ENCODE measurements around the gene KIF3B.
"Not testable (repeated sequence)": the region's sequence is repeated elsewhere in the genome, so short reads cannot be mapped to it uniquely, and the experiment has no call there.

The KIF3B gene

DNA sequence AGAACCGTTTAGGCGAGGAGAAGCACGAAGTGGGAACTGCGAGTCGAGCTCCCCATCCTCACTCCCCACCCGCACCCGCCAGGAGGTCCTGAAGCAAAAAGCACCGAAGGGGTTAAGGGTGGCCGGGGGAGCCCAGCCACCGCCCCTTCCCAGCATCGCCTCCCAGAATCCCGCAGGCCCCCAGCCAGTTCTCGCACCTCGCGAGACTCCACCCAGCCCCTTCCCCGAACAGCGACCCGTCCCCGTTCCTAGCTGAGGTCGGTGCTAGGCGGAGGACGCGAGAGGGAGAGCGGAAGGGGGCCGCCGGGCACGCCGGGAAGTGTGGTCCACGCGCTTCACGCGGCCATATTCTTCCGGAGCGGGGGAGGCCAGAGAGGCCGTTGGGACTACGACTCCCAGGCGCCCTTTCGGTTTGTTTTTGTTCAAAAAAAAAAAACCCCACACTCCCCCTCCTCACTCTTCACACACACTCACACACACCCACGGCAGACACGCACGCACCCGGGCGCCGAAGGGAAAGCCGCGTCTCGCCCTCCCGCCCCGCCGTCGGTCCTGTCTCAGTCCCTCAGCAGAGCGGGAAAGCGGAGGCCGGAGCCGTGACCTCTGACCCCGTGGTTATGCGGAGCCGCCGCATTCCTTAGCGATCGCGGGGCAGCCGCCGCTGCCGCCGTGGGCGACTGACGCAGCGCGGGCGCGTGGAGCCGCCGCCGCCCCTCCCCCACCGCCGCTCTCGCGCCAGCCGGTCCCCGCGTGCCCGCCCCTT, 80.6 kb downstream of the KIF3B start, which contains the start of gene ASXL1:
TSS of gene ASXL1 (plus strand) at position 463 of the 763 bp plus-strand sequence. CDS start 445 bp downstream, outside the sequence.
- peak; percentile 89 for DNase-seq

GRCh38 chr20:32358632-32358882, 81.1 kb downstream of the KIF3B start:
- no peak for DNase-seq

DNA sequence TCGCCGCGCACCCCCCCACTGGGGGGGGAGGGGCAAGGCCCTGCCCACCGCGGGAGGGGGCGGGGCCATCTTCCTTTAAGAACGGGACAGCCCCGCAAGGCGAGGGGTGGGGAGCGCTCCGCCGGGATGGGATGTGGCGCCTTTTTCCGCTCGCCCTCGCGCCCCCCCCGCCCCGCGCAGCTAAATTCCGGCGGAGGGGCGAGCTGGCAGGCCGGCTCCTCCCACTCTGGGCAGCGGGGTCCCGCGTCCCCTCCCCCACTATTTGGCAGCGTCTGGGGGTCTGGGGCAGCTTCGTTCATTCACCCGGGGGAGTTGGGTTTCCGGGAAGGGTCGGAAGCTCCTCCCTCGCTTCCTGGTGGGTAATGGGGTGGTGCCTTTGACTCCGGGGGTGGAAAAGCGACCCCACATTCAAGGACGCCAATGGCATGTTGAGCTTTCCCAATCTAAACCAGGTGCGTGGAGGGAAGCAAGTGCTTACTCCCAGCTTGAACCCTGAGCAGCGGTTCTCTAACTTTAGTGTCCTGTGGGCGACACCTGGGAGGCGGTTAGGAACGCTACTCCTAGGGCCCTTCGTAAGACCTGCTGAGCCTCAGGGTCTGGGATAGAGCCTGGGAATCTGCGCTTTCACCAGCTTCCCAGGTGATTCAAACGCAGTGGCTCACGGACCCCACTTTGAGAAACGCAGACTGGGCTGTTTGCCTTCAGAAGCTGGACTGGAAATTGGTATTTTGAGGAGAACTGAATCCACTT, 81.6 kb downstream of the KIF3B start:
- DNase-seq: no peak

- no peak for DNase-seq
Observed at GRCh38 chr20:32359633-32360332, 82.3 kb downstream of the KIF3B start.

GRCh38 chr20:32360333-32360634, 82.8 kb downstream of the KIF3B start:
- DNase-seq: no peak

DNA sequence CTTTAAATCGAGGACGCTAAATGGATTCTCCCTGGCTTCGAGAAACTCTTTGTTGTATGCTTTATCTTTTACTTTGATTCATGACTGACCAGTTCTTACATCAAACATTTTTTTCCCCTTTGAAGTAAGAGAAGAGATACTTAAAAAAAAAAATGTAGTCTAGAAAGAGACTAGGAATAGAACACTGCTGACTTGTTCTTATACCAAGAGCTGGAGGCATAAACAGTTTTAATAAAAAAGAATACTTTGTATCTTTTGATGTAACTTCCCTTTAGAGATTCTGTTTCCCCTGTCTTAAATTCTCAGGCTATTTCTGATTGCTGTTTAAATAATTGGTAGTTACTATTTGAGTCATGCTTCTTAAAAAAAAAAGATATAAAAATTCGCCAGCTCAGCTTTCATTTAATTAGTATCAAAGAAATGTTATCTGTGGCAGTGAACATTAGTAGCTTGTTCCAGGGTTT, 85.5 kb downstream of the KIF3B start:
- no peak for DNase-seq

DNA sequence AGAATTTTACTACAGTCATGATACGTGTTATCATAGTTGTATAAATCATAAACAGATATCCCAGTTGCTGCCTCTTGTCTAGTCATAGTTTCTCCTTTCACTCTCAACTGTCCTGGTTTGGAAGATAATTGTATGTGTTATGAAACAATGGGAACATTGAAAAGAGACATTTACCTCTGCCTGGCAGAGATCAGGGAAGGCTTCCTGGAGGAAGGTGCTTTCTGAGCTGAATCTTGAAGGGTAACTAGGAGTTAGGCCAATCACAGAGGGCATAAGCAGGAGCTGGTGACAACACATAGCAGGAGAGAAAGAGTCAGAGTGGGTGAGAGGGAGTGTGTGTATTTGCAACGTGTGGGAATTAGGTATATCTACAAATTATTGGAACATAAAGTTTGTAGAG, 86.0 kb downstream of the KIF3B start:
- DNase-seq: no peak

DNA sequence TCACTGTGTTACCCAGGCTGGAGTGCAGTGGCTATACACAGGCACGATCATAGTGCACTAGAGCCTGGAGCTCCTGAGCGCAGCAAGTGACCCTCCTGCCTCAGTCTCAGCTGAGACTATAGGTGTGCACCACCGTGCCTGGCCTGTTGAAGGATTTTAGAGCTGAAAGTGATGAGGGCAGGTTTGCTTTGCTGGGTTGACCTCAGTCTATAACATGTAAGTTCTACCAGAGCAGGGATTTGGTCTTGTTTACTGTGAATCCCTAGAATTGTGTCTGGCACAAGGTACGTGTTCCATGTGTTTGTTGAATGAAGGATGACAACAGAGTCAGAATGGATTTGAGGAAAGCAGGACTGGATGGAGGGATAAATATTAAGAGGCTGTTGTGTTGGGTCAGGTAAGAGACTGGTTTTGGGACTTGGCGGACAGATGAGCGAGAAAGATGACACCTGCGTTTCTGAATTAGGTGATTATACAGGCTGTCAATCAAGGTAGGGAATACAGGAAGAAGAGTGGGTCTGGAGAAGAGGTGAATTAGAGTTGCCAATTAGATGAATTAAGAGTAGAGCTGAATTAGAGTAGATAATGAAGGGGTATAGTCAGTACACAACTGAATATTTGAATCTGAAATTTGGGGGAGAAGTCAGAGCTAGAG, 87.2 kb downstream of the KIF3B start:
- no peak for DNase-seq

DNA sequence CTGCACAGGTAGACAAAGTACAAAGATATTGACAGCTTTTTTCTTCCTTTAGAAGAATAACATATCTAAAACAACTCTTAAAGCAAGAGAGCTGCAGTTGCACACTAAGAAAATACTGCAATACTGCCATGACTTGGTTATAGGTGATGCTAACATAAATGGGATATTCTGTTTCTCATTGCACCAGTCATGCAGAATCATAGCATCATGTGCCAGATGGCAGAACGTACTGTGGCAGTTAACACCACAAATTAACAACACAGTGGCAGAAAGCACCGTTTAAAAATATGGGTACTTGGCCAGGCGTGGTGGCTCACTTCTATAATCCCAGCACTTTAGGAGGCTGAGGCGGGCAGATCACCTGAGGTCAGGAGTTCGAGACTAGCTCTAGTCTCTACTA, 88.1 kb downstream of the KIF3B start:
- no peak for DNase-seq

DNA sequence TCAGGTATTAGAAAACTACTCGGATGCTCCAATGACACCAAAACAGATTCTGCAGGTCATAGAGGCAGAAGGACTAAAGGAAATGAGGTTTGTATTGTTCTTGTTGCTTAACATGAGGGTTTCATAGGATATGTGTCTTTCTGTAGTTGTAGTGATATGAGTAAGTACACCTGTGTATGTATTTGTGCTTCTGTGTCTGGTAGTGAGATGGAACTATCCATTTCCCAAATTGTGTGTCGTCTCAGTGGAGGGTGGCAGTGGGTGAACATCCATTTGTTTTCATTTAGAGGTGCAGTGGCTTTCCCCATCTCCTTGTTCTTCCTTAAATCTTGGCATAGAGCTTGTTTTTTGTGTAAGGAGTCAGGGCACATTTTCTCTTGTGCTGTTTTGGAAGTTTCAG, 88.9 kb downstream of the KIF3B start:
- DNase-seq: no peak

DNA sequence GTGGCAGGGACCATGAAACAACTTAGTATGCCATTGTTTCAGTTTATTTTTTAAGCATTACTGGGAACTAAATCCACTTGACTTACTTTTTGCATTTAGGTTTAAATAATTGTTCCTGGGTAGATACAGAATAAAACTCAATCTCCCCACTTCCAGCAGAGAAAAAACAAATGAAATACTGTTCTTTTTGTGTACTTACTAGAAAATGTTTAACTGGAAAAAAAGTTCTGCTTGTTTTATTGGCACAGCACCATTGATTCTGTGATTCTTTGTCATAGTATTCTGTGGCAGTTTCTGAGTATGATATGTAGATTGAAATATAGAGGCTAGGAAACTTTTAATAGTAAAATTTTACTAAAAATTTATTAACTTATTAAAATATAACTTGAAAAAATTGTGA, 90.9 kb downstream of the KIF3B start:
- DNase-seq: no peak

- no peak for DNase-seq
Observed at GRCh38 chr20:32368925-32369324, 91.5 kb downstream of the KIF3B start.

- no peak for DNase-seq
Observed at GRCh38 chr20:32370897-32371296, 93.4 kb downstream of the KIF3B start.

- DNase-seq: no peak
Observed at GRCh38 chr20:32378461-32378860, 101.0 kb downstream of the KIF3B start.

- DNase-seq: not testable (repeated sequence)
Observed at GRCh38 chr20:32380037-32380436, 102.6 kb downstream of the KIF3B start.

DNA sequence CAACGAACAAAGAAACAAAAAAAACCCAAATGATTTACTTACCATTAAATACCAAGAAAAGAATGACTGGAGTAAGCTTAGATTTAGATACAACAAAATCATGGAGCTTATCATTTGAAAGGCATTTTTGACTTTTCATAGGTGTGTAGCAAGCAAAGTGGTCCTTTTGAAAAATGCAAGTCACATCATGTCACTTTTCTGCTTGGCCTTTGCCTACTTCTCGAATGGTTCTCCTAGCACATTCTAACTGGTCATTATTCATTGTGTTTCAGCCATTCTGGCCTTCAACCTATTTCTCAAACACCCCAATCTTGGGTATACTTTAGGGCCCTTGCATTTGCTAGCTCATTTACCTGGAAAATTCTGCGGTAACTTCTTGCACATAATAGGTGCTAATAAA, 103.3 kb downstream of the KIF3B start:
- DNase-seq: no peak

GRCh38 chr20:32382102-32382950, 104.9 kb downstream of the KIF3B start:
- DNase-seq: no peak

DNA sequence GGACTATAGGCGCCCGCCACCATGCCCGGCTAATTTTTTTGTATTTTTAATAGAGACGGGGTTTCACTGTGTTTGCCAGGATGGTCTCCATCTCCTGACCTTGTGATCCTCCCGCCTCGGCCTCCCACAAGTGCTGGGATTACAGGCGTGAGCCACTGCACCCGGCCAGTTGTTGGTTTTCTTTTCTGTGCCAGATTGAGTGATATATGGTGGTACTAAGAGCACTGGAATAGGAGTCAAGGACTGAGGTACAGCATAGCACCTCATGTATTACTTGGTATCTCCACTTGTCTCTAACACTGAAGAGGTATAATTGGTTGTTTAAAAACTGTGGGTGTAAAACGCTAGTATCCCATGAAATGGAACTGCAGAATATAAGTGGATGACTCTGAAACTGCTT, 106.0 kb downstream of the KIF3B start:
- DNase-seq: not testable (repeated sequence)

Data from NCI-H2029 treated with DMSO at 0.1 percent for 48 hours (cell line).